Gastrocnemius medialis (tissue), 4 donors: Measurements from ENCODE around the gene RPL13.

Experiments used
- POLR2A ChIP-seq, 2 donors: fragments of 450-650 bp; IDR thresholded peaks; one replicate each; pipeline ENCODE4 v1.6.1; 2017; ENCODE audit warnings: antibody characterized with exemption in 2 of 2, mild to moderate bottlenecking in 2 of 2, moderate library complexity in 2 of 2
- TF ChIP-seq, protein P1 (sequence below), 5 experiments: fragments of 450-650 bp in 3 of 5; fragments of 200-600 bp in 2 of 5; sonication (generic) in 2 of 5; IDR thresholded peaks in 4 of 5; conservative IDR thresholded peaks in 1 of 5; 1 replicate in 4 of 5; 2 replicates in 1 of 5; pipeline ENCODE4 v1.5.1; 2016 to 2019; ENCODE audit warnings: antibody characterized with exemption in 5 of 5, mild to moderate bottlenecking in 3 of 5, moderate library complexity in 3 of 5

DNA sequence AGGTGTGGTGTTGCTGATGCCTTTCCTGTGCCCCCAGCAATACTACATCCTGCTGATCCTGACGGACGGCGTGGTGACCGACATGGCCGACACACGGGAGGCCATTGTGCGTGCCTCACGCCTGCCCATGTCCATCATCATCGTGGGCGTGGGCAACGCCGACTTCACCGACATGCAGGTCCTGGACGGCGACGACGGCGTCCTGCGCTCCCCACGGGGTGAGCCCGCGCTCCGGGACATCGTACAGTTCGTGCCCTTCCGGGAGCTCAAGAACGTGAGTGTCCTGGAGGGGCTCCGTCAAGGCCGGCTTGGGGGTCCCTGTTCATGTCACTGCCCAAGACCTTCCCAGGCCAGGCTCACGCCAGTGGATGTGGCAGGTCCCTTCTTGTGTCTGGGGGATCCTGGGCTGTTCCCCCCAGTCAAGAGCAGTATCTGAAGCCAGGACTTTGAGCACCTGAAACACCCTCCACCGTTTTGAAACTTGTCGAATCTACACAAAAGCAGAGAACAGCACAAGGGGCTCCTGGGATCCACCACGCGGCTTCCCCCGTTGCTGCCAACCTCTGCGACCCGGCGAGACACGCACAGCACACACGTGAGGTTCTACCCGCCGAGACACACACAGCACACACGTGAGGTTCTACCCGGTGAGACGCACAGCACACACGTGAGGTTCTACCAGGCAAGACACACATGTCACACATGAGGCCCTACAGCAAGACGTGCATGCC, 35.0 kb downstream of the RPL13 start:
- TF ChIP-seq, protein P1, sequence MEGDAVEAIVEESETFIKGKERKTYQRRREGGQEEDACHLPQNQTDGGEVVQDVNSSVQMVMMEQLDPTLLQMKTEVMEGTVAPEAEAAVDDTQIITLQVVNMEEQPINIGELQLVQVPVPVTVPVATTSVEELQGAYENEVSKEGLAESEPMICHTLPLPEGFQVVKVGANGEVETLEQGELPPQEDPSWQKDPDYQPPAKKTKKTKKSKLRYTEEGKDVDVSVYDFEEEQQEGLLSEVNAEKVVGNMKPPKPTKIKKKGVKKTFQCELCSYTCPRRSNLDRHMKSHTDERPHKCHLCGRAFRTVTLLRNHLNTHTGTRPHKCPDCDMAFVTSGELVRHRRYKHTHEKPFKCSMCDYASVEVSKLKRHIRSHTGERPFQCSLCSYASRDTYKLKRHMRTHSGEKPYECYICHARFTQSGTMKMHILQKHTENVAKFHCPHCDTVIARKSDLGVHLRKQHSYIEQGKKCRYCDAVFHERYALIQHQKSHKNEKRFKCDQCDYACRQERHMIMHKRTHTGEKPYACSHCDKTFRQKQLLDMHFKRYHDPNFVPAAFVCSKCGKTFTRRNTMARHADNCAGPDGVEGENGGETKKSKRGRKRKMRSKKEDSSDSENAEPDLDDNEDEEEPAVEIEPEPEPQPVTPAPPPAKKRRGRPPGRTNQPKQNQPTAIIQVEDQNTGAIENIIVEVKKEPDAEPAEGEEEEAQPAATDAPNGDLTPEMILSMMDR (IDR thresholded peaks at IDR 0.05 in 4 of 5, conservative IDR thresholded peaks at IDR 0.05 in 1 of 5), result no peak
- no peak for TF ChIP-seq POLR2A (IDR thresholded peaks at IDR 0.05)
